Bone marrow (tissue), 2 donors: ENCODE data around the gene BOC.

Source experiments
- DNase-seq, 2 donors: peaks; one replicate each; lab custom pipeline; 2025; lab: John Stamatoyannopoulos, UW

Gene BOC

DNA sequence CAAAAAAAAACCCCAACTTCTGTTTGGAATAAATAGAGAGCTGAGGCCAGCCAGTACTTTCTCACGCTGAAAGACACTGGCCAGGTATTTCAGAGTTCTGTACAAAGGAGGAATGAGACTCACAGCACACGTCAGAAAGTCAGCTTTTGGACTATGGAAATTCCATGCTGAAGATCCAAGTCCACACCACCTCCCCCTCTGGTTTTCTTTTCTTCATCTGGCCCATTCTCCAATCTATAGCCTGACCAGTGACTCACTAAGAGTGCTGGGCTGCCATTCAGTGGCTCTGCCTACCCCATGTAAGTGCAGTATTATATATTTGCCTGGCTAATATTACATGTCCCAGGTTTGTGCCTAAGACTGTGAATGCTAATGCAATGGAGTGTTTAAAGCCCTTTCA lies 13.9 kb downstream of the BOC start:
- no peak for DNase-seq

DNA sequence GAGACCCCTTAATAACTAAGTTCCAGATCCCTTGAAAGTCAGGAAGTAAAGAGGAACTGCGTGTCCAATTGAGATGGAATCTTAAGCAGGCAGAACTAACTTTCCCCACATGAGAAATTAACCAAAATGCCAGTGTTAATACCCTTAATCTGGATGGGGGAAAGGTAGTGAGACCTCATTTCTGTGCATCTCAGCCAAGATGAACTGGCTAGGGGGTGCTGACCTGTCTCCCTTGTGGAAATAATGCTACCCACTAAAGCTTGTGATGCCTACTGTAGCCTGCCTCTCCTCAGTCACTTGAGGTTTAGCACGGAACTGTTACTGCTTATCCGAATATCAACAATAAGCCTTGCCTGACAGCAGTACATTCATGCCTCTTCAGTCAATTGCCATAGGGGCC lies 15.1 kb downstream of the BOC start:
- DNase-seq, result no peak

DNA sequence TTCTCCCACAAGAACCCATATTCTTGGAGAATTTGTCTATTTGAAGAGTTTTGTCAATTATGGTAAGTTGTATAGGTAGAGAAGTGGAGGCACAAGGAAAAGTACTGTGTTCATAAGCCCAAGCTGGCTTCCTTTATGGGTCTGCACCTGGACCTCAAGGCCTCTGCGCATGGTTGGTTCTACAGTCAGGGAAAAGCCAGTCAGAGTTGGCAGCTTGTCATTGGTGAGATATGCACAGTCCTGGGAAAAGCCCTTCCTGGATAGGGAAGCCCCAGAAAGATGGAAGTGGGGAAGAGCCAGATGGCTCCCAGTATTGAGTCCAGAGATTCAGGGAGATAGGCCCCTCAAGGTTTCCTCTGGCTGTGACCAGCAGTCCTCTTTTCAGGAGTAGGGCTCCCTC lies 15.8 kb downstream of the BOC start:
- no peak for DNase-seq

DNA sequence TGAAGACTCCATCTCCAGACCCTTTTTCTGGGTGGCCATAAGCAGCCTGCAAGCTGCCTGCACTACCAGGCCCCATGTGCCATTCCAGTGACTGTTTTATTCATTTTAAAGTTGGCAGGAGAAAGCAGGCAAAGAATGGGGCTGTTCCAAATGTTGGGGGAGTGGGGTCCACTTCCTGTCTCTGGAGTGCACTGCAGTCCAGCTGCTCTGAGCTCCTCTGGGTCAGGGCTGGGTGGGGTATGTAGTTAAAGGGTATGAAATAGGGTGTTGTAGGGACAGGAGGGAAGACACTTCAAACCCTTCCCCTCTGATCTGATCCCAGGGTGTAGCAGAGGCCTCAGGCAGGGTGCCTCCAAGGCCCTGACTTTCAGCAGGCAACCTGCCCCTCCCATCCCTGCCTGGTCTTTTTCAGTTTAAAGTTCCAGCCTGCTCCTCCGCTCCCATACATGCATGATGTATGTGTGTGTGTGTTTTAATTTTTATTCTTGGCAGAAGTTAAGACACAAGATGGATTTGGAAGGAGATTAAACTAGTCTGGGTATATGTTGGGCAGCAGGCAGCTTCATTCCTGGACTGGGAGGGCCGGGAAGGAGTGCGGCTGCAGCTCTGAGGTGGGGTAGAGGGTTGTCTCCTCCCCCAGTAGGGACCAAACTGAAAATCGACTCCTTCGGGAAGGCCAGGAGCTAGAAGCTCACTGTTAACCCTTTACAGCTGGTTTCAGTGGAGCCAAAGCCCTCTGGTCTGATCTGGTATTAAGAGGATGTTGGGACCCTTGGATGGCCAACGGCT lies 17.3 kb downstream of the BOC start:
- DNase-seq, result no peak

DNA sequence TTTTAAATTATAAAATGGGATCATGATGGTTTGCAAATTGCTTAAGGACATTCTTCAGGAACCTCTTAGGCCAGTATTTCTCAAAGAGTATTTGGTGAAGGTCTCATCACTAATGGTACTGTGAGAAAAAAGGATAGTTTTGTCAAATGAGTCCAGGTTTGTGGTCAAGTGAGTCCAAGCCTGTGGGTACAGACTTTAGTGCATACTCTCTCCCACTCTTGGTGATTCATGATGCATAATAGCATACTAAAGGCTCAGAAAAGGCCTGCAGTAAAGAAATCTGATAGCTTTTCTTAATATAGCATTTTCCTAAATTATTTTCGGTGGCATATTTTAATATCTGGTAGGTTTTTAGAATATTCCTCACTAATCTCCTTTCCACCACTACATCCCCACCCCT lies 20.0 kb downstream of the BOC start:
- DNase-seq, result no peak

DNA sequence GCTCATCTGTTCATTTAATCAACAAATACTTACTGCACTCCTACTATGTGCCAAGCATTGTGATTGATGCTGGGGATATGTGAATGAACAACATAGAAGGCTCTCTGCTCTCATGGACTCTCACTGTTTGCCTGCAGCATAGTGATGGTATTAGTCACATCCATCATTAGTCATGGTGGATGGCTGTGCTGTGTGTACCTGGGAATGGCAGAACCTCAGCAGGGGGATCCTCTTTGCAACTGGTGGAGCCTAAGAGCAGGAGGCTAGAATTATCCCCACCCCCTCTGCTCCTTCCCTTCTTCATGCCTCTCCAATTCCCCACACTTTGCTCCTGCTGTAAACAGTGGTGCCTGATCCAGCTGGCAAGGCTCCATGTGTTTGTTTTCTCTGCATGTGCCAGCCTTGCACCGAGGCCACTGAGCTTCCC lies 20.5 kb downstream of the BOC start:
- DNase-seq, result no peak

DNA sequence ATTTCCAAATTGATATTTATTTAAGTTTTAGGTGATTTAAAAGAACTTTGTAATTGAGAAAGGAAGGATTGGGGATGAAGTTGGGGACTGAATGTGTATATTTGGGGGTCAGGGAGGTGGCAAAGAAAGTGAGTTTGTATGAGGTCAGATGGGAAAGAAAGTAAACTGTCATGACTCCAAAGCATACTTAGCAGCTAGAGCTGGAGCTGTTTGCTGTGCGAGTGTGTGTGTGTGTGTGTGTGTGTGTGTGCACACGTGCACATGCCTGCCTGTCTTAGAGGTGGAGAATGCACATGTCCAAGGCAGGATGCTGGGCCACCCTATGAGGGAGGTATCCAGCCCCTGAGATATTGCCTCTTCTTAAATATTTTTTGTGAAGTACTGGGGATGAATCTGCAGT lies 21.0 kb downstream of the BOC start:
- no peak for DNase-seq

DNA sequence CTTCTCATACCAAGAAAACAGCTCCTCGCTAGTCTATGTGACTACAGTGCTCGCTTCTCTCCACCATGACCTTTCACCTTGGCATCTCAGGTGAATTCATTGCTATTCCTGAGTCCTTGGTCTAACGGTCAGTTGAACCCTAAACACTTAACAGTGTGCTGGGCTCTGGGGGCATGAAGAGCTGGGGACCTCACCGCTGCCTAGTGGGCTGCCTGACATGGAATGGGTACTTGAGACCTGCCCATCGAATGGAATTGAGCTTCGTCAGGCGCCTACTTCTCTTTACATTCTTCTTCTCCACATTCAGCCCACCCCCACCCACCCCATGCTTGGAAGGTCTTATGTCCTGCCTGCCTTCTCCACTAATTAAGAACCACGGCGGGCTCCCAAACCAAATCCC lies 22.1 kb downstream of the BOC start:
- DNase-seq, result no peak

DNA sequence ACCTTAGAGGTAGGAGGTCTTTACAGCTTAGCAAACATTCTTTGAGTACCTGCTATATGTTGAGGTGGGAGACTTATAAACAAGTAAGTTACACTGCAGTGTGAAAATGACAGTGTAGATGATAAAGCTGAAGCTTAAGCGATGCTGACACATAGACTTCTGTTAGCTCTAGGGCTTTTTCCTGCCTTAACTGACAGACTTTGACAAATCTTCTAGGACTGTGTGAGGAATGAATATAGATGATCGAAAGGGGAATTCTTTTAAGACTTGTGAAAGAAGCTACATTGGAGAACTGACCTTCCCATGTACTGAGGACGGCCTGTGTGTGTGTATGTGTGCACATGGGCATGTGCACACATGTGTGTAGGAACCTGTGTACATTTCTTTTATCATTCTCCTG lies 22.7 kb downstream of the BOC start:
- no peak for DNase-seq

DNA sequence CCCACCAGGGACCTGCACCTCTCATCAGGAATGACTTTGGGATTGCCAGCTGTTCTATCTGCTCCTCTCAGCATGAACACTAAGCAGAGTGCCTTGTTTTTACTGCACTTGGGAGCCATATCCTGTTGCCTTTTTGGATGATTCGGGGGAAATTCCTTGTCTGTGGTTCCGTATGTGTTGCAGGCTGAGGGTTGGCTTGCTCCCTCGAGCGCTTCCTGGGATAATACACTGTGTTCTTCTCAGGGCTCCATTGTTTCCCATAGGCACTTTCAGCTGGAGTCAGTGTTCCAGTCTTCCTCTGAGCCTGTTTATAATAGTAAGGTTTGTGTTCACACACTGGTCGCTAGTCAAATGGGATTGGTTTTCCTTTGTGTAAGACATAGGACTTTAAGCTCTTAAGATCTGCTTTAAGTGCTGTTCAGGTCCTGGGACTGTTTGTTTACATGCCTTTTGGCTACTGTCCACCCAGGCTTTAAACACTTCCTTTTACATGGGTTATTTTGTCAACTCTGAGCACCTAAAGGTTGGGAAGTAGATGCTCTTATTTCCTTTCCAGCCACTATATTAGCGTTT lies 23.4 kb downstream of the BOC start:
- DNase-seq, result no peak

DNA sequence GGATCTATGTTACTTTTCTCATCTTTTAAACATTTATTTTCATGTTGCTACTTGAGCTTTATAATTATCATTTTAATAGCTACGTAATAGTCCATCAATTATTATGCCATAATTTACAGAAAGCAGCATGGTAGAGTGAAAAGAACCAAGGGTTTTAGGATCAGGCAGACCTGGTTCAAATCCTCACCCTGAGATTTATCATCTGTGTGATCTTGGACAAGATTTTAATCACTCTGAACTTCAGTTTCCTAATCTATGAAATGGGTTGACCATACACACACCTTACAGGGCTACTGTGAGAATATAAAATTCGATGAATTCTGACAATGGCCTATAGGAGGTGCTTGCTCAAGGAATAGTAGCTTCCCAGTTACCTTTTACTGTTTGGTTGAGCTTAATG lies 27.1 kb downstream of the BOC start:
- no peak for DNase-seq

DNA sequence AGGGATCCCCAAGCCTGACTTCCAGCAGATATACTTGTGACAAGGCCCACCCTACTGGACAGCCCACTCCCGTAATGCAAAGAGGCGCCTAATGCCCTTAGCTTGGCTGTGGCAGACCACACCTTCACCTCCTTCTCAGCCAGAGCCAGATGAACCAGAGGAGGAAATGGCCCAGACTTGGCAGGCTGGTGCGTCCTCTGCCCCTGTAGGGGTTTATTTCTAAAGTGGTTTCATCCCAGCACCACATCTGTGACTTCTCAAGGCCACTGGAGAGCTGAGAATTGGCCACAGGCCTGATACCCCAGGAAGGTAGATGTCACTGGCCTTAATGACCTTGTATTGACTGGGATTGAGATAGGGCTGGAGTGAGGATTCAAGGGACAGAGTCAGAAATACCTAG lies 29.5 kb downstream of the BOC start:
- no peak for DNase-seq

DNA sequence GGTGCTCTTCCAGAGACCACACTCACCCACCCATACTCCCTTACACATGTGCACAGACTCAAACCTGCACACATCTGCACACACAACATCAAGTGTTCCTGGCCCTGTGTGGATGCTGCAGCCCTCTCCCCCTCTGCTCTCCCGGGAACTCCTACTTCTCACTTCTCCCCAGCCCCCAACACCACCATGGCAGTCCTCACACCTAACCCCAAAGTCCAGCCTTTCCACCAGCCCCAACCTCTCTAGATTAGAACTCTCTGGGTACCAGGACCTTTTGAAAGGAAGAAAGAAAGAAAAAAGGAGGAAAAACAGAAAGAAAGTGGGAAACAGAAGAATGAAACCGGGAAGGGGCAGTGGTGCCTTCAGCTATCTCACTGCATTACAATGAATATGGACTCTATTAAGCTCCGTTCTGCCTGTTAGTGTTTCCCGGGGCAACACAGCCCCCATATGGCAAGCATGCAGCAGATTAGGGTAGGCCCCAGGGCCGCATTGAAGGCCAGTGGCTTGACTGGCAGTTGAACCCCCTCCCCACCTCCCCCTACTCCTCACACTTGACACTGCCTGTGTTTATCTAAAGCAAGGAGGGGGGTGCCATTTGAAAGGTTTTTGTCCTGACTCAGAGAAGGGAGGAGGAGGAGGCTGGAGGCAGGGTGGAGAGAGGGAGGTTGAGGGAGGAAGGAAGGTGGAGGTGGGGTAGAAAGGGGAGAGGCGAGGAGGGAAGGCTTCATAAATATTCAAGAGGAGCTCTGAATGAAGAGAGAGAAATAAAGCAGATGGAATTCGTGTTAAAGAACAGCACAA lies 30.1 kb downstream of the BOC start:
- no peak for DNase-seq

DNA sequence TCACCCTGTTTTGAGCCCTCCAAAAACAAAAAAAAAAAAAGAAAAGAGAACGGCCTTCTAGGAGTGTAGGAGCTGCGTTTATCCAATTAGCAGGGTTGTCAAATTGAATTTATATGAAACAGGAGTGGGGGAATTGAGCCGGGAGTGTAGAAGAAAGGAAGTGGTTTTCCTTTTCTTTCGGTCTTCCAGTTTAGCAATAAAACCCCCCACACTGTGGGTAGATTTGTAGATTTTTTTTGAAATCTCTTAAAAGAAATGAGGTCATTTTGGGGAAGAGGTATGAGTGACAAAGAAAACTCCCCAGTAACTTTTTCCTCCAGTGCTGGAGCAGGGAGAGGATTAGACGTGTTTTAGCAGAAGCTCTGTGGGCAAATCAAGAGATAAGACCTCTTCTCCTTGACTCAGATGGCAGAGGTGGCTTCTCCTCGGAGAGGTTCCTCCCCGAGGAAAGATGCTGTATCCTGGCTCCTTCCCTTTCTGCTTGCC lies 30.8 kb downstream of the BOC start:
- DNase-seq, result no peak

DNA sequence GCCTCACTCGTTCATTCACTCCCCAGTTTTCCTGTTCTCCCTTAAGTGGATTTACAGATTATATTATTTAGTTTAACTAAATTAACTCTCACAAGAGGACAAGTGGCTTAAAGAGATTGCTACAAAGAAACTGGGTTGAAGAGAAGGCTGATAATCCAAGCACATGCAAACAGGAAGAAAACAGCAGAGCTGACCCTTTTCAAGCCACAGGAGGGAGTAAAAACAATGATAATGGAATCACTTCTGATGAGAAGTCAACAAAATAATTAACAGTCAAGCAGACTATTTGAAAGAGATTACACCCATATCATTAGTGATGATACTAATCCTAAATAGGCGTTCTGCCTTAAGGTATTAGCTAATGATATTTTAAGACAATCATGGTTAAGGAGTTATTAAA lies 31.7 kb downstream of the BOC start:
- DNase-seq, result no peak

DNA sequence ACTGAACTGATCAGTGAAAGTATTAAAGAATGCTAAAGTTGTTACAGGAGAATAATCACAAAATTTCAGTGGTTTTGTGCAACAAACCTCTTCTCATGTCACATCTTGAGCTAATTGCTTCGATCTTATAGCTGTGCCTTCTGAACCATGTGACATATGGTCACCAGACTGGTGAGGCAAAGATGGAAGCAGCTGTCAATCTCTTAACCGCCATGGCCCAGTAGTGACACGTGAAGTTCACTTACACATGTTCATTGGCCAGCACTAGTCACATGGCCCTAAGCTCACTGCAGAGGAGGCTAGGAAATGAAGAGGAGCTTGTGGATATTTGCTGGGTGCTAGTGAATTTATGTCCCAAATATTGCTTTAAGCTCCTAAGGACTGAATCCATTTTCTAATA lies 32.5 kb downstream of the BOC start:
- DNase-seq, result no peak

DNA sequence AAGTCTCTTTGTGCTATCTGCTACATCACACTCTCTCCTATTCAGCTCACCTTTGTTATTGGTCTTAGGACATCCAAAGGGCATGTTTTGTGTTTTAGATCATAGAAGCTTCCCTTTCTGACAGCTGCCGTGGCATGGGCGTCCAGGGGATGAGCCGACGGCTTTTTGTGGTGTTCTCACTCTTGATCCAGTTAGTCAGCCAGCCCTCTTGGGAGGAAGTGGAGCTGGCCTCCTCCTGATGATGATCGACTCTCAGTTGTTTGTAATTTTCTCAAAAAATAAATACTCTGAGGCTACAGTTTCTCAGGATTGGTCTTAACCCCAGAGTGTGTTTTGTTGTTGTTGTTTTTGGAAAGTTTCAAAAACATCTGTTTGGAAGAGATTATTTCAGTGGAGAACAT lies 34.4 kb downstream of the BOC start:
- DNase-seq, result no peak

DNA sequence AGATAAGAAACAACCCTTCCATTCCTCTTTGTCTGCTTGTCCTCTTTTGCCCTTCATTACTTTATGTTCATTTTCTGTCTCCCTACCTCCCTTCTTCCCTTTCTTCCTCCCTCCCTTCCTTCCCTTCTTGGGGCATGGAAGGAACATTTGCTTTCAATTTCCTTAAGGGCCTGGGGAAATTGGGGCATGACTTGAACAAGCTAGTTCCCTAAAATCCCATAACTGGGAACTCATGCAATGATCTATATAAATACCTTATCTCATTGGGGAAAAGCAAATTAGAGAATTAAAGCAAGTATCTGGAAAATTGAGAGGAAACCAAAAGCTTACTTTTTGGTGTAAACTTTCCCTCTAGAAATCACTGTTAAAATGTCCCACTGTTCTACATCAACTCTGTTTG lies 35.7 kb downstream of the BOC start:
- no peak for DNase-seq

DNA sequence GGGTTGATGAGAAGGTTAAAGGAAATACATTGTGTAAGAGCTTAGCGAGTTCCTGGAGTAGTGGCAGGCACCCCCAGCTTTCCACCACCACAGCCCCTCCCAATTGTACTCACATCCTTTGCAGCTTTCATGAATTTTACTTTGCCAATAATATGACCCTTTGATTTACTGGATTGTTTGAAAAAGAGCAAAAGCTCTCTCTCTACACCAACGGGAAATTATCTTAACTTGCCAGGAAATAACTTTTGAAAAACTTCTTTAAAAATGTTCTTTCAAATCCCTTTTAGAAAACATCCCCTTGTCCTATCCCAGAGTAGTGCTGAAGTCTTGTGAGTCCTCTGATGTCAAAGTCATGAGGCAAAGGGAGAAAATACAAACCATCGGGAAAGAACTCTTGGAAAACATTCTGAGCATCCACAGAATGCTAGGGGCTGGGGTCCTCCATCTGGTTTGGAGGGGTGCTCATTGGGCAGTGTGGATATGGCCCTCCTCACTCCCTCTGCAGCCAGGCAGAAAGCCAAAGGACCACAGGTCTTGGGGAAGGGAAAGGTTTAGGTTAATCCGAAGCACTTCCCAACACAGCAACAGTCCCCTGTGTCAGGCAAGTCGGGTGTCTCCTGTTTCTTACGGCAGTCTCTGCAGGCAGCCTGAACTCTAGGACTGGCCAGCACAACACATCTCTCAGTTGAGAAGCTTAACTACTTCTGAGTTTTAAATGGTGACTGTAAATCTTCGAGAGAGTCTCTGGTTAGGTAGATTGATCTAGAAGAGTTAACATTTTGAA lies 36.5 kb downstream of the BOC start:
- no peak for DNase-seq

DNA sequence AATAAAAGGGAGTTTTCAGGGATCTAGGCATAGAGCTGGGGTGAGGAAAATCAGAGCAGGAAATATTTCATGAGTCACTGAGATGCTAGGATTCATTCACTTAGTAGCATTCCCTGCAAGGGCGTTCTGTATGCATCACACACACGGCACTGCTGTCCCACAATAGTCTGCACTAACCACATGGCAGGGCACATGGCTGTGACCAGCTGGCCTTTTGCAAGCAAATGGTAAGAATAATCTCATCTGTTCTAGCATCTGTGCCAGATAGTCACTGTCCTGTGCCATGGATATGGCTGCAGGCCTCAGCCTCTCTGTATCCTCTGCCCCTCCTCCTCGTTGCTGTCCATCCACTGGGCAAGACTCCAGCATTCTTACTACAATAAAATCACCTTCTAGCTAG lies 37.8 kb downstream of the BOC start:
- DNase-seq, result no peak

DNA sequence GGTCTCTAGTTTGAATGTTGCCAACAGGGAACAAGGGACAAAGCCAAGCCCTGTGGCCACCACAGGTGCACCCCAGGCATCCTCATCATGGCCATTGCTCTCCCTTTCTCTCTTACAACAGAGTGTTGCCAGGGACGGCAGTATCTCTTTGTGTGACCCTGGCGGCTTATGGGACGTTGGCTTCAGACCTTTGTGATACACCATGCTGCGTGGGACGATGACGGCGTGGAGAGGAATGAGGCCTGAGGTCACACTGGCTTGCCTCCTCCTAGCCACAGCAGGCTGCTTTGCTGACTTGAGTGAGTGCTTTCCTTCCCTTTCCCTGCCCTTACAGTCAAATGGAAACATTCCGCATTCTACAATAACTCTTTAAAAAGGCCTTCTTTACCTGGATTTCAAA lies 38.2 kb downstream of the BOC start:
- DNase-seq, result no peak

DNA sequence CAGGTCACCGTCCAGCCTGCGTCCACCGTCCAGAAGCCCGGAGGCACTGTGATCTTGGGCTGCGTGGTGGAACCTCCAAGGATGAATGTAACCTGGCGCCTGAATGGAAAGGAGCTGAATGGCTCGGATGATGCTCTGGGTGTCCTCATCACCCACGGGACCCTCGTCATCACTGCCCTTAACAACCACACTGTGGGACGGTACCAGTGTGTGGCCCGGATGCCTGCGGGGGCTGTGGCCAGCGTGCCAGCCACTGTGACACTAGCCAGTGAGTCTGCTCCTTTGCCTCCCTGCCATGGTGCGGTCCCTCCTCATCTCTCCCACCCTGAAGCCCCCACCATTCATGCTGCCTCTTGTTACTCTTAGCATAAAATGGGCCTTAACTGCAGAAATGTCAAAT lies 39.2 kb downstream of the BOC start:
- no peak for DNase-seq
